Measurements from ENCODE around the gene CD248. TPM values are rescaled to one million over a fixed set of nuclear protein-coding genes. Genes with fewer than 3 reads are reported as not detected.
"Not testable (repeated sequence)": the region's sequence is repeated elsewhere in the genome, so short reads cannot be mapped to it uniquely, and the experiment has no call there.

Gene CD248
- total RNA-seq, 1 donor from 2014 or later: 20.7 TPM

DNA sequence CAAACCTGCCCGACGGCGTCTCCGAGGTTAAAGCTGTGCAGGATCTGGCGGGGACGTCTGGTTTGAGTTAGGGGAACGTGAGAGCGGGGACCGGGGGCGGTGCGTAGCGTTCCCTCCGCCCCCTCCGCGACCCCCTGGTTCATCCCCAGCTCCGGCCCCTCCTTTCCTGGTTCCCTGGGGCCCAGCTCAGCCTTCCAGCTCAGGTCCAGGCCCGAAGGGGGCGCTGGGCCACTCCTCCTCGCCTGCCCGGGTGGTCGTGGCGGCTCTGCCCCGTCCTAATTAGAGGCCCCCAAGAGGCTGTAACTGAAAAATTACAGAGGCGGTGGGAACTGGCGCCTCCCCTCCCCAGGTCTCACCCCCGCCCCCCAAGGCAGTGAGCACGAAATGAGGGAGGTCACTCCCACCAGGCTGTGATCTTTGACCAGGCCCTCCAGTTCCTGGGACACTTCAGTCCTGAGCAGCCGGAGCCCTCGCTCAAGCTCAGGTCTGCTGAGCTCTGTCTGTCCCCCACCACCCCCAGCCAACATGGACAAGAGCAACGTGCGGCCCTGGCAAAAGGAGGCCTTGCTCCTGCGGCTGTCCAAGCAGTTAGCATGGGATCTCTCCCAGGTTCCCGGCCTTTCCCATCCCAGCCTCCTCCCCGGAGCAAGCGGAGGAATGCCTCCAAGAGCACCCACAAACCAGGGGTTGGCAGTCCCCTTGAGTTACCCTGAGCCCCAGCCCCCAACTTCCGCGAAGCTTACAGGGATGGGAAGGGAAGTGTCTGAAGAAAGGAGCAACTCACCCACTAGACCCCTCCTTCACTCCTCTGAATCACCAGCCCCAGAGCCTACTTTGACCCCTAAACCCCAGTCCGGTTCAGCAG lies 3.3 kb downstream of the CD248 start:
- DNase-seq (ENCODE audit: low spot score): no peak

GRCh38 chr11:66312549-66313320 lies 4.1 kb downstream of the CD248 start:
- DNase-seq (ENCODE audit: low spot score): peak; percentile 99

DNA sequence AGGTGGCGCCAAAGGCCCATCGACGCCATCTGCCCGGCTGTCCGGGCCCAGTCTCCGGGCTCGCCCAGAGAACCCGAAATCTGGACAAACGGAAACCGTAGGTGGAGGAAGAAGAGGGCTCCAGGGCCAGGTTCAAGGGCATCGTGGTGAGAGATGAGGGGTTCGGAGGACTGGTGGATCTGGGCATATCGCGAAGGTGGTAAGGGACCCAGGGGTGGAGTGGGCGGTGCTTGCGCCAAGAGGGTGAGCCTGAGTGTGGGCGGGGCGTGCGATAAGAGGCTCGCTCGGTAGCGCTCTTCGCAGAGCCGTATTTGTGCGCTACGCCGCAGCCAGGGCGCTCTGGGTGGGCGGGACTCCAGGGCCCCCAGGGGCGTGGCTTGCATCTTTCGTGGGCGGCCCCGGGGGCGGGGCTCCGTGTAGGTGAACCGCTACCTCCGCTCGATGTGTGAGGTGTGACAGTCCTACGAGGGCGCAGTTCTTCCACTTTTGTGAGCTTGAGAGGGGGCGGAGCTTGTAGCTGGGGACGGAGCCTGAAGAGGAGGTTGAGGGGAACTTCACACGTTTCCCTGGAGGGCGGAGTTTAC lies 4.8 kb downstream of the CD248 start:
- peak; percentile 97 for DNase-seq (ENCODE audit: low spot score)

- no peak for DNase-seq (ENCODE audit: low spot score)
Observed at GRCh38 chr11:66311470-66311964, 5.3 kb downstream of the CD248 start.

- DNase-seq (ENCODE audit: low spot score): not testable (repeated sequence)
Observed at GRCh38 chr11:66310803-66311440, 5.9 kb downstream of the CD248 start.

GRCh38 chr11:66310324-66310723 lies 6.5 kb downstream of the CD248 start:
- DNase-seq (ENCODE audit: low spot score): no peak

DNA sequence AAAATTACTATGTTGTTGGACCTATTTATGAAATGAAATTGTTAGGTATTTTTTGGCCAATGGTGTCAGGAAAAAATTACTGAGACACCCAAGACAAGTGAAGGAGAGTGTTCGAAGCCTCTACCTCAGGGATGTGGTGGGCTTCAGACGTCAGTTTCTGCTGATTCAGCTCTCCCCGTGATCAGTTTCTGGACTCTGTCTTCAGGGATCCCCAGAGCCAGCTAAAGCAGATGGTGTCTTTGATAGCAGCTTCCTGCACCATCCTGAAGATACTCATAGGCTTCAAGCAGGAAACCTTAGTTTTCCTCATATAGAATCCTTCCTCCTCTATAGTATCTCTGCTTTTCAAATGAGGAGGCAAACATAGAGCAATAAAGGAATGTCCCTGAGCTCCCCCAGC lies 7.4 kb downstream of the CD248 start:
- no peak for DNase-seq (ENCODE audit: low spot score)

DNA sequence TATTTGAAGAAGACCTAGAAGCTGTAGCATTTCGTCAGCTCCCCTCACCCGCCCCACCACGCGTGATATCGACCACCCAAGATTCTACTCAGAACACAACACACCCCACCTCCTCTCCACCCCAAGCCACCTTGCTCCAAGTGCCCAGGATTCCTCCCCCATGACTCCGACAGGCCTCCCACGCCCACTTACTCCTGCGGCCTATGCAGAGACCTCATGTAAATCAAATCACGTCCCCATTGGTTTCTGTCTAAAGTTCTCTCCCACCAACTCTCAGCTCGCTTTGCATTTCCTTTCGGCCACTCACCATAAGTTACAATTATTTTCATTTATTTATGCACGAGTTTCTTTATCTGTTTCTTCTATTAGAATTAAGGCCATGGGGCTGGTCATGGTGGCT lies 14.2 kb downstream of the CD248 start:
- DNase-seq (ENCODE audit: low spot score): no peak

DNA sequence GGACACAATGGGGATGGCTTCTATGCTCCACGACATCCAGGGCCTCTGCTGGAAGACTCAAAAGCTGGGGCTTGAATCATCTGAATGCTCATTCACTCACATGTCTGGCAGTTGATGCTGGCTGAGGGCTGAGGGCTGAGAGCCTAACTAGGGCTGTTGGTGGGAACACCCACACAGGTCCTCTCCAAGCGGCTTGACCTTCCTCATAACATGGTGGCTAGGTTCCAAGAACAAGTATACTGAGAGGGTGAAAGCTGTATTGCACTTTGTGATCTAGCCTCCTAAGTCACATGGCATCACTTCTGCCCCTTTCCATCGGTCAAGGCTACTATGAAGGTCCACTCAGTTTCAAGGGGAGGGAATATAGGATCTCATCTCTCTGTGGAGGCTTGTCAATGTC lies 17.7 kb downstream of the CD248 start:
- DNase-seq (ENCODE audit: low spot score): no peak

GRCh38 chr11:66297610-66298009 lies 19.2 kb downstream of the CD248 start:
- no peak for DNase-seq (ENCODE audit: low spot score)

DNA sequence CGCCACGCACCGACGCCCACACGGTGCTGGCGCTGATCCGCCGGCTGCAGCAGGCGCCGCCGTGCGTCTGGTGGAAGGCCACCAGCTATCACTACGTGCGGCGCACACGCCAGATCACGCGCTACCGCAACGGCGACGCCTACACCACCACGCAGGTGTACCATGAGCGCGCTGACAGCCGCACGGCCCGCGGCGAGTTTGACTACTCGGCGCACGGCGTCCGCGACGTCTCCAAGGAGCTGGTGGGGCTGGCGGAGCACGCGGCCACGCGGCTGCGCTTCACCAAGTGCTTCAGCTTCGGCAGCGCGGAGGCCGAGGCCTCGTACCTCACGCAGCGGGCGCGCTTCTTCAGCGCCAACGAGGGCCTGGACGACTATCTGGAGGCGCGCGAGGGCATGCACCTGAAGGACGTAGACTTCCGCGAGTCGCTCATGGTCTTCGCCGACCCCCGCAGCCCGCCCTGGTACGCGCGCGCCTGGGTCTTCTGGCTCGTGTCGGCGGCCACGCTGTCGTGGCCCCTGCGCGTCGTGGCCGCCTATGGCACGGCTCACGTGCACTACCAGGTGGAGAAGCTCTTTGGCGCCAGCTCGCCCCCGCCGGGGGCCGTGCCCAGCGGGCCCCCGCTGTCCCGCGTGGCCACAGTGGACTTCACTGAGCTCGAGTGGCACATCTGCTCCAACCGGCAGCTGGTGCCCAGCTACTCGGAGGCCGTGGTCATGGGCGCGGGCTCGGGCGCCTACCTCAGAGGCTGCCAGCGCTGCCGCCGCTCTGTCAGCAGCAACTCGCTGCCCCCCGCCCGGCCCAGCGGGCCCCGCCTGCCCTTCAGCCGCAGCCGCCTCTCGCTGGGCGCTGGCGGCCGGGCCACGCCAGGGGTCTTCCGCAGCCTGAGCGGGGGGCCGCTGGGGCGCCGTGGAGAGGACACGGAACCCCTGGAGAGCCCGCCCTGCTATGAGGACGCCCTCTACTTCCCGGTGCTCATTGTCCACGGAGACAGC lies 21.9 kb downstream of the CD248 start:
- no peak for DNase-seq (ENCODE audit: low spot score)

DNA sequence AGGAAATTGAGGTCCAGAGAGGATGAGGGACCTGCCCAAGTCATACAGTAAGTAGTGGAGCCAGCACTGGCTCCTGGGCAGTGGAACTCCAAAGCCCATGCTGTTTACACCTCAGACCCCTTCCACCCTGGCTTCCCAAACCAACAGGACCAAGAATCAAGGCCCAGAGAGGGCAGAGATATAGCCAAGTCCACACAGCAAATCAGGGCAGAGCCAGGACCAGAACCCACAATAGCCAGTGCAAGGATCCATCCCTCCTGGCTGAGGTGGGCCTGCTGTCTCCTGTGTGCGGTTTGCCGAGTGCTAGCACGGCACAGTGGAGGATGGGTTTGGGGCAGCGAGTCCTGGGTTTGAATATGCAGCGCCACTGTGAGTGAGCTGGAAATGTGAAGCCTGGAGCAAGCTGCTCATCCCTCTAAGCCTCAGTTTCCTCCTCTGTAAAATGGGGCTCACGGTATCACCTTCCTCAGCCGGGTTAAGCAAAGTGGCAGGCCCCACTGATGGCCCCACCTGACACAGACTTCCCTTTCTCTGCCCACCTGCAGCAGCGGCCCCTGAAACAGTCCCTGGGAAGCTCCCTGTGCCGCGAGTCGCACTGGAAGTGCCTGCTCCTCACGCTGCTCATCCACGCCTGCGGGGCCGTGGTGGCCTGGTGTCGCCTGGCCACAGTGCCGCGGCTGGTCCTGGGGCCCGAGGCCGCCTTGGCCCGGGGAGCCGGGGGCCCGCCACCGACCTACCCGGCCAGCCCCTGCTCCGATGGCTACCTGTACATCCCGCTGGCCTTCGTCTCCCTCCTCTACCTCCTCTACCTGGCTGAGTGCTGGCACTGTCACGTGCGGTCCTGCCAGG lies 22.8 kb downstream of the CD248 start:
- no peak for DNase-seq (ENCODE audit: low spot score)

DNA sequence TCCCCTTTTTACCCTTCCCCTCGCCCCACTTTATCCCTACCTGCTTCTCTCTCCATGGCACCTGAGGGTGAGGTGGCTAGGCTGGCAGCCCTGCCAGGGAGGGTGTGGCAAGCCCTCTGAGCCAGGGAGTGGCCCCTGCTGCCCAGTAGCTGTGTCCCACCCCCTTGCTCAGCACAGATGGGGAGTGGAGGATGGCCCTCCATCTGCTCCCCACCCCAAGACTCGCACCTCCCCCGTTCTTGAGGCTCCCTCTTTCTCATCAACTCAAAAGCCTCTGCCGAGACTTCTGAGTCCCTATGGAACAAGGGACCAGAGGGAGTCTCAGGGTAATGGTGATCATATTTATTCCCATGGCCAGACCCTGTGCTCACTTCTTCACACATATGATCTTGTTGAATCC lies 23.5 kb downstream of the CD248 start:
- no peak for DNase-seq (ENCODE audit: low spot score)

DNA sequence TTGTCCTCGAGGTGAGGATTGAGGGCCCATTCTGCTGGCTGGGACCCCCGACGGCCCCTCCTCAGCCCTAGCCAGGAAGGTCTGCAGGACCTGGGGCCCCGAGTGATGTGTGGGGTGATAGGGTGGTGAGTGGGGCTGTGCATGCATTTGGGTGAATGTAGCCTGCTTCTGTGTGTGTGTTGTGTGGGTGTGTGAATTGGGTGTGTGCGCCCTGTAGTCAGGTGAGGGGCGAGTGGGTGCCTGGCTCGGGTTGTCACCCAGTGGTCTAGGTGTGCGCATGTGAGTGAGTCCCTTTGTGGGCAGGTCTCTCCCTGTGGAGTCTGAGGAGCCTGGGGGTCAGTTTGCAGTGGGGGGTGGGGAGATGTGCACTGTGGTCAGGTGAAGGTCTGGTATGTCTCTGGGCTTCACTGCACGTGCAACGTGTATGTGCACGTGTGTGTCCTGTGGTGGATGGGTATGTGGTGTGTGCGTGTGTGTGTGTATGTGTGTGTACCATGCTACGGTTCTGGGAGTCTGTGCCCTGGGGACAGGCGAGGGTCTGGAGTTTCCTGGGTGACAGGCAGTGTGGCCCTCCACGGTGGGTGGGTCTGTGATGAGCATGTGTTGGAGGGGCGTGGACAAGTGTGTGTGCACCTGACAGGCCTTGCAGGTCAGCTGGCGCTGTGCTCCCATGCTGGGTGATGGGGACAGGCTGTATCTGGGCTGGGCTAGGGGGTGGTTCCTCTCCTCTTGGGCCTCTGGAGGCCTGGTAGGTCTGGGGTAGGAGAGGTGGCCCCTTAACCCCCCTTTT lies 24.1 kb downstream of the CD248 start:
- no peak for DNase-seq (ENCODE audit: low spot score)

DNA sequence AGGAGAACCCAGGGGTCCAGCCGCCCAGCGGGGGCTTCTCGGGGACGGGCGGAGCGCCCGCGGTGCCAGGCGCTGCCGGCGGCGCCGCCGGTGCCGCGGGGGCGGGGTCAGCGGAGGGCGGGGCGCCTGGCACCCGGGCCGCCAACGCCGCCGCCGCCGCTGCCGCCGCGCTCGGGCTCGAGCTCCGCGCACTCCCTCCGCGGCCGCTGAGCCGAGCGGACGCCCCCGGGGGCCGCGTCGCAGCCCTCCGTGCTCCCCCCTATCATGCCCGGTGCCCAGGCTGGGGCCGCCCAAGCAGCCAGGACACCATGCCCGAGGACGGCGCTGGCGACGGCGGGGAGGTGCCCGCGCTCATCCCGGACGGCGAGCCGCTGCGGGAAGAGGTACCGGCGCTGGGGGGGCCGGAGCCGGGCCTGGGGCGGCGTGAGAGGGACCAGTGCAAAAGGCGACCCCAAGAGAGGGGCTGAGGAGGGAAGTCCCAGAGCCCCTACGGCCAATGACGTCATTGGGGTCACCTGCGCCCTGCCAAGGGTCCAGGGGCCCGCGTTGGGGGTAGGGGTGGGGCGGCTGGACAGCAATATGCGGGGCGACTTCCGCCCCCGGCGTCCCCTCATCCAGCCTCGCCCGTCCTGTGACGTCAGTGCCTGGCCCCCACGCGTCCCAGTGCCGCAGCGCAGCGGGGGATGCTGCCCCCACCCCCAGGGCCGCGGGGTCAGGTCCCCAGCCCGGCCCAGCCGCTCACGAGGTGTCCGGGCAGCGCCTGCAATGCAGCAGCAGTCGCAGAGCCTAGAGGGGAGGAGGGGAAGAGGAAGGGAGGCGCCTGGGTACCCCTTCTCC lies 24.9 kb downstream of the CD248 start, which contains the start of gene TMEM151A:
Gene TMEM151A (plus strand): TSS at position 189 of the 837 bp plus-strand sequence. CDS start 120 bp downstream, at position 309.
- DNase-seq (ENCODE audit: low spot score): no peak

DNA sequence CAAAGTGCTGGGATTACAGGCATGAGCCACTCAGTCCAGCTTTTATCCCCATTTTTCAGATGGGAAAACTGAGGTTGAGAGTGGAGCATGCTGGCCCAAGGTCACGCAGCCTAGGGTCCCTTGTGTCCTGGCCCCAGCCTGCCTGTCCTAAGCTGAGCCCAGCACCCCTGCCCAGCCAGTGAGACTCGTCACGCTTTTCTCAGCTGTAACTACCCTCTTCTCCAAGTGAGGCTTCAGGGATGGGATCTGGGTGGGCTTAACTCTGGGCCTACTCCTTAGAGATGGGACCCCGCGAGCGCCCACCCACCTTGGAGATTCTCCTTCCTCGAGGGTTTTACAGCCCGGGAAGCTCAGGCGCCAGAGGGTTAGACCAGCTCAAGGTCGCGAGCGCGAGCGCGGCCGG lies 25.5 kb downstream of the CD248 start:
- no peak for DNase-seq (ENCODE audit: low spot score)

DNA sequence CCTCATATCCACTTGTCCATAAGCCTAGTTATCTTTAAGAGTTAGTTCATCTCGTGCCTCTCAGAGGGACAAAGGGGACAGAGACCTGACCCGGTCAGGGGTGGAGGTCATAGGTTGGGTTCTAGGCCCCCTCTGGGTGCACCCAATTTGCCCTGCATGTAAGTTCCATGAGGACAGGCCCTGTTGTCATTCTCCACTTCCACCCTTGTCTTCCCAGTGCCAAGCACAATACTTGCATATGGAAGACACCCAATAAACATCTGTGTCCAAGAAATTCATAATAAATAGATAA lies 26.6 kb downstream of the CD248 start:
- DNase-seq (ENCODE audit: low spot score): no peak
